ENCODE data around the gene SIRT7.

- peak in 1 of 2 donors; percentile 12 for TF ChIP-seq CTCF (conservative IDR thresholded peaks at IDR 0.05 in 1 of 2, IDR thresholded peaks at IDR 0.05 in 1 of 2; ENCODE audit: low read depth in 1 of 2, low read length in 2 of 2)
- no peak for TF ChIP-seq EZH2 (IDR thresholded peaks at IDR 0.05; ENCODE audit: low read length, missing control alignments)
Observed at GRCh38 chr17:81961087-81961511, 43.1 kb upstream of the SIRT7 start, which contains the start of gene NOTUM.

Data from fibroblast of lung (primary cell).